HG02870 (cell line): ENCODE measurements around the gene IP6K1.
"Not testable (repeated sequence)": the region's sequence is repeated elsewhere in the genome, so short reads cannot be mapped to it uniquely, and the experiment has no call there.

ENCODE experiments used
- ATAC-seq: cut with Tn5 transposase; IDR thresholded peaks from one replicate; pipeline ENCODE4 v1.9.1; 2021; ENCODE audit warnings: mild to moderate bottlenecking, moderate library complexity; ENCODE audit not compliant: unreplicated experiment

IP6K1 gene

DNA sequence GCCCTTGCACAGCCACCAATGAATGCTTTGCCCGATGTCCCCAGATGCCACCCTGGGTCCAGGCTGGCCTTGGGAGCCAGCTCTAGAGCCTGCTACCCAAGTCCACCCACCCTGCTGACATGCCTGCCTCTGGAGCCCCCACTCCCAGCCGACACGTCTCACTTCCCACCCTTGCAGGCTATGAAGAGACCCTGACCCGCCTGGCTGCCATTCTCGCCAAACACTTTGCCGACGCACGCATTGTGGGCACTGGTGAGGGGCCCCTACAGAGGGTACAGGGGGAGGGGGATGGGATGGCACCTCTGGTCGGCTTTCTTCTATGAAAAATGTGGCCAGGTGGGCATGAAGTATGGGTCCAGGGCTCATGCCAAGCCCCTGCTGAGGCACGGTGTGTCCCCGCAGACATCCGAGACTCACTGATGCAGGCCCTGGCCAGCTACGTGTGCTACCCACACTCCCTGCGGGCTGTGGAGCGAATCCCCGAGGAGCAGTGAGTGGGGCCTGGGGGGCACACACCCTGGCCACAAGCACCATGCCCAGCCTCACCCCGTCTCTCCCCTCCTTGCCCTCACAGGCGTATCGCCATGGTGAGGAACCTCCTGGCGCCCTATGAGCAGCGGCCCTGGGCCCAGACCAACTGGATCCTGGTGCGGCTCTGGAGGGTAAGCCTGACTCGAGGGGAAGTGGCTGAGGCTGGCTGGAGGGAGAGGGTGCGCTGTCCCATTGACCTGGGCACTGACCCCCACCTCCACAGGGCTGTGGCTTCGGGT, 72.8 kb downstream of the IP6K1 start:
- no peak for ATAC-seq

DNA sequence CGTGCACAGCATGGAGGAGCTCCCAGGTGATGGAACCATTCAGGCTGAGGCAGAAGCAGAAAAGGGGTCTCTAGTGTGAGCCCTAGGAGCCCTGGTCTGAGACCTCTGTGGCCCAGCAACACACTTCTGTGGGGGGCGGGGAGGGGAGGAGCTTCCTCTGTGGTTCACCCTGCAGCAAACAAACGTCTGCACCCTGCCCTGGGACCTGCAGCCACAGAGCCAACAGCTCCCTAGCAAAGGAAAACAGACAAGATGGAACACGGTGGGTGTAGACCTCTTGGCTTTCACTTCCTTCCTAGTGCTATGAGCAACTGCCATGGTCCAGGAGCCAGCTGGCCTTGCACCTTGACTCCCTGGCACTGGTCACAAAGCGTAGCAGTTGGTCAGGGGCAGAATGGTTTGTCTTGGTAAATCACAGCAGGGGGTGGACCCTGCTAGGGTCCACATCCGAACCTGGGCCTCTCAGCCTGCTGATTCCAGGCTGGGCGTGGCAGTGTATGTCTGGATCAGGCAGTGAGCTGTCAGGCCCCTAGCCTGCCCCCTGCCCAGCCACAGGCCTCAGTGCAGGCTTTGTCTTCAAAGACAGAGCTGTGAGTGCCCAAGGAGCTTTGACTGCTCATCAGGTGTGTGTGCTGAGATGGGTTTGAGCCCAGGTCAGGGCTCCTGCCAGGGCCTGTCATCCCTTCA, 73.6 kb downstream of the IP6K1 start:
- ATAC-seq, result no peak

DNA sequence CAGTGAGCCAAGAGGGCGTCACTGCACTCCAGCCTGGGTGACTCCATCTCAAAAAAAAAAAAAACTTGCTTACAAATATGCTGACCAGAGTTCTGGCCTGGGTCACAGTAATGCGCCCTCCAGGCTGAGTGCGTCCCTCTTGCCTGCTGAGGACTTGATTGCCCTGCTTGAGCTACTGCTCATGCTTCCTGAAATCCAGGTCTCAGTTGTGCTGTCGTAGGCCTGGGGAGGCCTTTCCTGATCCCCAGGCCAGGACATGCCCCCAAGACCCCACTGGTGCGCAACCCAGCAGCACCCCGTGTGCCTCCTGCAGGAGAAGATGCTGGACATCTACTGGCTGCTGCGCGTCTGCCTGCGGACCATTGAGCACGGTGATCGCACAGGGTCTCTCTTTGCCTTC, 74.2 kb downstream of the IP6K1 start:
- ATAC-seq, result no peak

DNA sequence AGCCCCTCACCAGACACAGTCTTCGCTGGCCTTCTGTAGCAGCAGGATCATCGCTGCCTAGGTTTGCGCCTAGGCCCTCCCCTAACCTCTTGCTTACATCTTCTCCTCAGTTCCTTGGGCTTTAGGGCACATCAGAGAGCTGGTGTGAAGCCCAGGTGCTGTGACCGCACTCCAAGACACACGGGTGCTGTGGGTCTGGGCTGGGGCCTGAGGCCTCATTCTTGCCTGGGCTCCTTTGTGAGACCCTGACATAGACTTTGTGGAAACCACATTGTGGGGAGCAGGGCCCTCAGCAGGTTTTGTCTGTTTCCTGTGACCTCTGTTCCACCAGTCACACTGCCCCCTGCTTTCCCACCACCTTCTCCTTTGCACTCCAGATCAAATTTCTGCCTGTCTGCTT, 74.9 kb downstream of the IP6K1 start:
- no peak for ATAC-seq

DNA sequence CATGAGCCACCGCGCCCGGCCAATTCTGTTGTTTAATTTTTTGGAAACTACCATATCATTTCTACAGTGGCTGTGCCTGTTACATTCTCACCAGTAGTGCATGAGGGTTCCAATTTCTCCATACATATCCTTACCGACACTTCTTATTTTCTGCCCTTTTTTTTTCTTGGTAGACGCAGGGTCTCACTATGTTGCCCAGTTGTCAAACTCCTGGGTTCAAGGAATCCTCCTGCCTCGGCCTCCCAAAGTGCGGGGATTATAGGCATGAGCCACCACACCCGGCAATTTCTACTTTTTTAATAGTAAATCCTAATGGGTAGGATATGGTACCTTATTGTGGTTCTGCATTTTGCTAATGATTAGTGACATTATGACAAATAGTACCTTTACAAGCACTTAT, 76.5 kb downstream of the IP6K1 start:
- no peak for ATAC-seq

DNA sequence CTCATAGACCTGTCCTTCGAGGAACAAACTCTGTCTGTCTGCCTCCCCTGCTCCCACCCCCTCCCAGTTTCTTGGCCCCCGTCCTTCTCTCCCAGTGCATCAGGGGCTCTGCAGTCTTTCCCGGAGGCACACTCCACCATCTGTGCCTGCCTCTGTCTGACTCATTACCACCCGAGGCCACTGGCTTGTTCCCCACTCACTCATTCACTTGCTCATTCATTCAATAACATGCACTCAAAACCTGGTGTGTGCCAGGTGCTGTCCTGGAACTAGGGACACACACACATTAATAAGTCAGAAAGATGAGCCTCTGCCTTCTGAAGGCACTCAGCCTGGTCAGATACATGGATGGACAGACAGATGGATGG, 79.2 kb downstream of the IP6K1 start:
- no peak for ATAC-seq

DNA sequence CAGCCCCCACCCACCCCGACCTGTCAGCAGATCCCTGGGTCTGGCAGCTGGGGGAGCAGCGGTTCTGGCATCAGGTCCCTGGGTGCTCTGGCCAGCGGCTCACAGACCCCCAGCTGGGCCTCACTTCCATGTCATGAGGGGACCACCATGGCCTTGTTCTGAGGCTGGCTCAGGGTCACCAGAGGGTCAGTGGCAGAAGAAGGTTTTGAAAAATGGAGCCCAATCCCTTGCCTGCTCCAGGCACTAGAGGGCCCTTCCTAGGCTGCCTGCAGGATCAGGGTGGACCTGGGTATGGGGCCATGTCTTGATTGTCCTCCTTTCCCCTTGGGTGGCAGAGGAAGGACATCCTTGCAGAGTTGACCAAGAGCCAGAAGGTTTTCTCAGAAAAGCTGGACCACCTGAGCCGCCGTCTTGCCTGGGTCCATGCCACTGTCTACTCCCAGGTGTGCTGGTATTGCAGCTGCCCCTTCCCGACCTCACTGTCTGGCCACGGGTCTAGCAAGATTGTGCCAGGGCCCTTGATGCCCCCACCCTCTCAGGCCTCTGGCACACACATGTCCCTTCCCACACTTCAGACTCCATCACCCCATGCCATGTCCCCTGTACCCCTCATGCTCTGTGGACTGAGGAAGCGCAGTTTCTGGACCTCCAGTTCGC, 79.8 kb downstream of the IP6K1 start:
- no peak for ATAC-seq

DNA sequence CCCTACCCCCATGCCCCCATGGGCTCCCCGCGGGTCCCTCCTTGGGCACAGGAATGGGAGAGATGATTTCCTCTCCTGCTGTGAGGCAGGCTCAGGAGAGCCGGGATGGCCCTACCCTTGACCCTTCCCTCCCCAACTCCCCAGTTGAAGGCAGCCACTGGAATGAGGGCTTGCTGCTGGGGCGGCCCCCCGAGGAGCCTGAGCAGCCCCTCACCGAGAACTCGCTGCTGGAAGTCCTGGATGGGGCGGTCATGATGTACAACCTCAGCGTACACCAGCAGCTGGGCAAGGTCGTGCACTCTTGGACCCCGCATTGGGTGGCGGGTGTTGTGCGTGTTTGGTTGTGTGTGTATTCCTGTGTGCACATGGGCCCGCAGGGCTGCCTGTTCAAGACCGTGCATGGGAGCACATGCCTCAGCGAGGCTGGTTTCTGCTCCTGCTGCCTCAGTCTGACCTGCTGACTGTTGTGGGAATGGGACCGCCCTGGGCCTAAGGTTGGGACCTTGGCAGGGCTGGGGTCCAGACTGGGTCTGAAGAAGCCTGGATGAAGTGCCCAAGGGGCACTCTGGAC, 80.9 kb downstream of the IP6K1 start:
- ATAC-seq, result no peak

DNA sequence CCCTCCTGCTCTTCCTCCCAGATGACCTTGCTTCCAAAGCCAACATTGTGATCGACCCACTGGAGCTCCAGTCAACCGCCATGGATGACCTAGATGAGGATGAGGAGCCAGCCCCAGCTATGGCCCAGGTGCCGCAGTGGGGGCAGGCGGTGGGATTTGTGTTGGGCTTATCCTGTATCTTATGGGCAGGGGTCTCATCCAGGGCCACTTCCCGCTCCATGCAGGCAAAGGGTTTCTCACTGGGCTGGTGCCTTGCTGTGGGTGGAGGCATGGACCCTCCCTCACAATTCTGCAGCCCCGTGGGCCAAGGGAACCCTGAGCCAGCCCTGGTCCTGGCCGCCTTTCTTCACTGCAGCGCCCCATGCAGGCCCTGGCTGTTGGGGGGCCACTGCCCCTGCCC, 81.7 kb downstream of the IP6K1 start:
- no peak for ATAC-seq

DNA sequence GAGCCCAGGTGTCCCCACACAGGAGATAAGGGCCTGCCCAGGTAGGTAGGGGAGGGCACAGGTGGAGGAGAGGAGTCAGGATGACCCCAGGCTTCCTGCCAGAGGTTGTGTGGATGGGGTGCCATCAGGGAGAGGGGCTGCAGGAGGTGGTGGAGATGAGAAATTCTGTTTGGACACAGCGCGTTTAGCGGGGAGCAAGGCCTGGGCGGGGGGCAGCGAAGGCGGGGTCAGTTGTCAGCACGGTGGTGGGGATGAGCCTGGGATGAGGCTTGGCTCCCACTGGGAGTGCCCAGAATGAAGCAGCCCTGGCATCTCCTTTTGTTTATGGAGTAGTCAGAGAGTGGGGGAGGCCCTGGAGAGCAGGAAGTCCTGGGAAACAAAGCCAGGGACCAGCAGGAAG, 82.4 kb downstream of the IP6K1 start:
- no peak for ATAC-seq

DNA sequence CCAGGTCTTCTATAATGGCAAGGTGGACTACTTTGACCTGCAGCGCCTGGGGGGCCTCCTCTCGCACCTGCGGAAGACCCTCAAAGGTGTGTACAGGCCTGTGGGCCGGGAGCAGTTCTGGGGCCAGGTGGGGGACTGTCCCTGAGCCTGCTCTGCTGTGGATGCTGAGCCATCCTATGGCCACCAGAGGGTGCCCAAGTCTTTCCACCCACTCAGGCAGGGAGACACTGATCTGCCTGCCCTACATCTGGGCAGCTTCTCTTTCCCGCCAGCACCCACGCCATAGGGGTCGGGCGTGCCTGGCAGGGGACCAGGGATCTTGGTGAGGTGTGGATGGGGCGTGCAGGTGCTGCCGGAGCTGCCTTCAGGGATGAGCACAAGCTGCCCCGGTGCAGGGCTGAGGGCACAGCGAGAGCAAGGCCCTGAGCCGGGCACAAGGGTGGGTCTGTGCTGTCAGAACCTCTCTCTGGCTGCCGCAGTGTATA, 82.9 kb downstream of the IP6K1 start:
- peak; percentile 71 for ATAC-seq

DNA sequence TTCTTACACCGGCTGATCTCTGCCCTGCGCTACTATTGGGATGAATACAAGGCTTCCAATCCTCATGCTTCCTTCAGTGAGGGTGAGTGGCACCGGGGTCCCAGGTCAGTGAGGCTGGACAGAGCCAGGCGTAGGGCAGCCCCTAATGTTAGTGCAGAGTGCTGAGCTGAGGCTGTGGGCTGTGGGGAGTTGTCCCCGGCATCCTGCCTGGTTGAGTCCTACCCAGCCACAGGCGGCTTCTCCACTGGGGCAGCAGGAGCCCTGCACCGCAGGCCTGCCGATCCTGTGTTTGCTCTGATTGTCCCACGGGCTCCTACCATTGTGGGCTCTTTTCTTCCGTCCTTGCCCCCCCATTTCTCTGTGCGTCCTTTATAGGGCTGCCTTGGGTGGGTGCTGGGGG, 83.7 kb downstream of the IP6K1 start:
- ATAC-seq, result no peak

DNA sequence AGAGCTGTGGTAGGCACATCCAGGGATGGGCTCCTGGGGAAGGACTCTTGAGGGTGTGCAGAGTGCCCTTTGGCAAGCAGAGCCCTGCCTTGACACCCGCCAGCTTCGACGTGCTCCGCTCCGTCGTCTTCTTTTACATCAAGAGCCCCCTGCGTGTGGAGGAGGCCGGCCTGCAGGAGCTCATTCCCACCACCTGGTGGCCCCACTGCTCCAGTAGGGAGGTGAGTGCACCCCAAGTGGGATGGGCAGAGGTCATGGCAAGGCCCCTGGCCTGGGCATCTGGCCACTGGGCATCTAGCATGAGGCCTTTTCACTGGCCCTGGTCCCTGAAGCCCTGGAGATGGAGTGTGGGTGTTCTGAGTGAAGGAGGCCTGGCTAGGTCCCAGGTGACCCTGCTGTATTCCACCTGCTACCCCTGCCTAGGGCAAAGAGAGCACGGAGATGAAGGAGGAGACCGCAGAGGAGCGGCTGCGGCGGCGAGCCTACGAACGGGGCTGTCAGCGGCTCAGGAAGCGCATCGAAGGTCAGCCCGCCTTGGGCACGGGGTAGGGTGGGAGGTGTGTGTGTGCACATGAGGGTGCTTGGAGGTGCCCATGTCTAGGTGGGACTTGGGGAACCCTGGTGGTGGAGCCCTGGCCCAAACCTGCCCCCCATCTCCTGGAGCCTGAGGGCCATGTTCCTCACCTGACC, 84.8 kb downstream of the IP6K1 start:
- no peak for ATAC-seq

DNA sequence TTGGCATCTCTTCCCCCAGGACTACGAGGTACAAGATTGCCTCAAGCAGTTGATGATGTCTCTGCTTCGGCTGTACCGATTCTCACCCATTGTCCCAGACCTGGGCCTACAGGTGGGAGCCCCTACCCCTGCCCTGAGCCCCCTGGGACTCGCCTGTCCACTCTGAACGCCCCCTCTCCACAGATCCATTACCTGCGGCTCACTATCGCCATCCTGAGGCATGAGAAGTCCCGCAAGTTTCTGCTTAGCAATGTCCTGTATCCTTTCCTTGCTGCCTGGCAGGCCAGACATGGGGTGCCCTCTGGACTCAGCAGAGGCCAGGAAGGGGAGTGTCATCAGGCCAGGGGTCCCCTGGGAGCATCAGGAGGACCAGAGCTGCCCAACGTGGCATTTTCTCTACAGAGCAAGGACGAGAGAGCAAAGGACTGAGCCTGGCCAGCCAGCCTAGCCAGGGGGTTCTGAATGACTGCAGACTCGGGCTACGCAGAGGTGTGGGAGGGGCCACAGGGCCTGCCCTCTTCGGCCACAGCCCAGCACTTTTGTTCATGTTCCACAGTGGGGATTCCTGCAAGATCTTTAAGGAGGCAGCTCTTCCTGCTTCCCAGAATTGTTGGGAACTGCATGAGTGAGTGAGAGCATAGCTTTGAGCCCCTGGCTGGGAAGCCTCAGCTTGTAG, 85.8 kb downstream of the IP6K1 start:
- no peak for ATAC-seq

DNA sequence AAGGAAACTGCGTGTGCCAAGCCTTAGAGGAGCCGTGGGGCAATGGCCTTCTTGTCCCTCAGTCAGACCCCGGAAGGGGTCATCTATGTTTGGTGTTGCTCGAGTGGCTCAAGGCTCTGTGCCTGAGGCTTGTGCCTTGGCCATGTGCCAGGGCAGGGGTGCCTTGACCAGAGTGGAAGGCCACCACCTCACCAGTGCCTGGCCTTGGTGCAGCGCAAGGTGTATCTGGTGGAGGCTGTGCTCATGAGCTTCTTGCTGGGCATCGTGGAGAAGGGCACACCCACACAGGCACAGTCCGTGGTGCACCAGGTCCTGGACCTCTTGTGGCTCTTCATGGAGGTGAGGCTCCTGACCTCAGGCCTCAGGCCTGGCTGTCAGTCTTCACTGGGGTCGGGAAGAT, 86.3 kb downstream of the IP6K1 start:
- no peak for ATAC-seq

DNA sequence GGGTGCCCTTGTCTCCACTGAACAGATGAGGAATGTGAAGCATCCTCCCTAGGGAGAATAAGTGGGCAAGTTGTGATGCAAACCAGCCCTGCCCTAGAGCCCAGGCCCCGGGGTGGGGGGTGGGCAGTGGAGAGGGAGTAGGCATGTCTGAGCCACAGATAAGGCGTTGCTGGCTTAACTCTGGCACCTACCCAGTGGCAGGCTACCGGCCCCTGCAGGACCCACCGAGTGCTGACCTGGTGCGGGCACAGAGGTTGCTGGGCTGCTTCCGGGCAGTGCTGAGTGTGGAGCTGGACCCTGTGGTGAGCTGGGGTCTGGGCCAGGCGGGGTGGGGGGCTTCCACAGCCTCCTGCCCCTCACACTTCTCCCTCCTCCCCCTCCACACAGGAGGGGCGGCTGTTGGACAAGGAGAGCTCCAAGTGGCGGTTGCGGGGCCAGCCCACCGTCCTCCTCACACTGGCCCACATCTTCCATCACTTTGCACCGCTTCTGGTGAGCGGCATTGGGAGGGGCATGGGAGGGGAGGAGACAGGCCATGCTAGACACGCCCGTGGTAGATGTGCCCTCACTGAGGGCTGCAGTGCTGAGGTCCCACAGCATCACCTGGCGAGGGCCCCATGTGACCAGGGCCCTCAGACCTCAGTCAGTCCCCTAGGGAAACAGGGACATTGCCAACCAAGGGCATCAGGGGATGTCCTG, 86.9 kb downstream of the IP6K1 start:
- ATAC-seq, result no peak

DNA sequence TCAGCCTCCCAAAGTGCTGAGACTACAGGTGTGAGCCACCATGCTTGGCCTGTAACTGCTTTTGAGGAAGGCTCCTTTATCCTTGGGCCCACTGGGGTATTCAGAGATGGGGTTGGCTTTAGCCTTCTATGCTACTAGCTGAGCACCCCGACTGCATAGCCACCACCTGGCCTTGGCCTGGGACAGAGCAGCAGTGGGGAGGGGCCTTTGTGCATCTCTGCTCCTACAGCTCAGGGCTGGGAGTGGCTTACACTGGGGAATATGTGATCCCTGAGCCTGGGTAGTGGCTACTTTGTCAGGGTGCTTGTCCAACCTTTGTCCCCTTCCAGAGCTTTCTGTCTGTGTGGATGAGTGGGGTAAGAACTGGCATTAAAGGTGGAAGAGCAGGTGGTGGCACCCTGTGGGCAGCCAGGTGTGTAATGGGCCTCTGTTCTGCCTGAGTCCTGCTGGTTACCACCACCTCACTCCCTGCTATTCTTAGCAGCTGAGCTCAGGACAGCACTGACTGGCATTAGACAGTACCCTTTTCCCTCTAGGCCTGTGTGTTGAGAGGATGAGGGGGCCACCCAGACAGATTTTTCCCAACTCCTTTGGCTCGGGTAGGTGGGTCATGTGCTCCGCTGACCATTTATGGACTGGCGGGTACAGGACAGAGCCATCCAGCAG, 90.9 kb downstream of the IP6K1 start:
- not testable (repeated sequence) for ATAC-seq

DNA sequence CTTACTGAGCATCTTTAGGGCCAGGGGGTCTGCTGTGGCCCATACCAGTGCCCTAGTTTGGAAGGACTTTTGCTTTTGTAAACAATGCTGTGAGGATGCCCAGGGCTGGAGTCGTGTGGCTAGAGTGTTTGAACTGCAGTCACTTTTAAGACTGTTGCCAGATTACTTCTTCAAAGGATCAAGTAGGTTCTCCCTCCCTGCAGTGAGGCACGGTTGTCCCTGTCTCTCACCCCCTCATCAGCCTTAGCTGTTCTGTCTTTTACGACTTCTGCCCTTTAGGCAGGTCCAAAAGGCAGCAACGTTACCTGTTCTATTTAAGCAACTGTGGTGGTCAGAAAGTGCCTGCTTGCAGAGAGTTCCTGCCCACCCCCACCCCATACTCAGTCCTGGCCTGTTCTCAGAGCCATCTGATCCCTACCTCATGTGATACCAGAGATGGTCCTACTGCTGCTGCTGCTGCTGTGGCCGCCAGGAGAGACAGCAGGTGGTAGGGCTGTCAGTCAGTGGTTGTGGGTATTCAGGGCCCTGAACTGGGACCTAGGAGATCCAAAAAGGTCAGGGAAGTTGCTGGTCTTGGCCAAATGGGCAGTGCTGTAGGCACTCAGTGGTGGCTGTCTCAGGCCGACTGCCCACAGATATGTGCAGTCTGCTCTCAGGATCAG, 91.8 kb downstream of the IP6K1 start:
- ATAC-seq, result not testable (repeated sequence)

DNA sequence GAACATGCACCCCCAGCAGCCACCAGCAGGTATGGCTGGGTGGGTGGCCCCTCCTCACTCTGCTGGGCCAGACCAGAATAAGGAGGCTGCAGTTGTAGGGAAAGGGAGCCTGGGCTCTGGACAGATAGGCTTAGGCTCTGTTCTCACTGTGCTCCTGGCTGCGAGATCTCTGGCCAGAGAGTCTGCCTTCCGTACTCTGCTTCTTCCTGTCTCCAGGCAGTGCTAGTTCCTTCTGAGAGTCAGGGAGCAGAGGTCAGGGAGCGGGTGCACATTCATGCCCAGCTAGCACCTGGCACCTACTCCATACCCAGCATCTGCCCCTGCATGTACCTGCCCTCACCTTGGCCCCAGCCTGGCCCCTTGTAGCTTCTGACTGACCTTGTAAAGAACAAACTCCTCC, 94.9 kb downstream of the IP6K1 start:
- not testable (repeated sequence) for ATAC-seq
